HepG2 (cell line): ENCODE results near the gene PRDM7. TPM values are rescaled to one million over a fixed set of nuclear protein-coding genes. Genes with fewer than 3 reads are reported as not detected.
A peak's percentile ranks its signal among the peaks of the same experiment; 100 is the strongest.

ENCODE experiments used
- ADNP ChIP-seq: sonication (generic); formaldehyde crosslinking; IDR thresholded peaks from 2 replicates; pipeline ENCODE4 v1.4.0; 2020; ENCODE audit warnings: missing genetic modification reagents
- ATF4 ChIP-seq, 2 experiments: fragments of 450-650 bp in 1 of 2; sonication (generic) in 1 of 2; formaldehyde crosslinking; IDR thresholded peaks; 2 replicates each; pipeline versions ENCODE4 v1.5.0 to v1.8.0; 2020 to 2022; ENCODE audit warnings: mild to moderate bottlenecking in 1 of 2, missing genetic modification reagents in 1 of 2
- BRD4 ChIP-seq: sonication (generic); formaldehyde crosslinking; IDR thresholded peaks from 2 replicates; pipeline ENCODE4 v1.4.0; 2020; ENCODE audit warnings: missing genetic modification reagents
- CREB3 ChIP-seq: sonication (generic); formaldehyde crosslinking; IDR thresholded peaks from 2 replicates; pipeline ENCODE4 v1.5.0; 2020; ENCODE audit warnings: missing genetic modification reagents
- EHMT2 ChIP-seq: fragments of 200-600 bp; sonication (generic); IDR thresholded peaks from 2 replicates; pipeline ENCODE4 v1.7.0; 2017; ENCODE audit warnings: antibody characterized with exemption, low read depth, low read length, borderline replicate concordance
- FOXK2 ChIP-seq: fragments of 450-650 bp; IDR thresholded peaks from 2 replicates; pipeline ENCODE4 v1.6.1; 2016
- HES4 ChIP-seq: sonication (generic); formaldehyde crosslinking; IDR thresholded peaks from 2 replicates; pipeline ENCODE4 v1.9.0; 2021; ENCODE audit warnings: mild to moderate bottlenecking, missing genetic modification reagents, borderline replicate concordance
- HOXD1 ChIP-seq: sonication (generic); formaldehyde crosslinking; IDR thresholded peaks from 2 replicates; pipeline ENCODE4 v1.5.0; 2020; ENCODE audit warnings: missing genetic modification reagents
- MAFG ChIP-seq: sonication (generic); formaldehyde crosslinking; IDR thresholded peaks from 2 replicates; pipeline ENCODE4 v1.5.1; 2020; ENCODE audit warnings: mild to moderate bottlenecking, missing genetic modification reagents
- NR2F6 ChIP-seq, 2 experiments: IDR thresholded peaks; 2 replicates each; pipeline ENCODE4 v1.6.1; 2016; ENCODE audit warnings: antibody characterized with exemption in 1 of 2, mild to moderate bottlenecking in 1 of 2
- PRDM15 ChIP-seq: sonication (generic); formaldehyde crosslinking; IDR thresholded peaks from 2 replicates; pipeline ENCODE4 v1.4.0; 2020; ENCODE audit warnings: missing genetic modification reagents
- SMC3 ChIP-seq: IDR thresholded peaks from 2 replicates; pipeline ENCODE4 v1.6.1; 2011; ENCODE audit warnings: low read length, improper control_type of control experiment
- SP2 ChIP-seq: sonication (generic); formaldehyde crosslinking; IDR thresholded peaks from 2 replicates; pipeline ENCODE4 v1.5.1; 2020; ENCODE audit warnings: mild to moderate bottlenecking, missing genetic modification reagents
- TEAD2 ChIP-seq: sonication (generic); formaldehyde crosslinking; IDR thresholded peaks from 2 replicates; pipeline ENCODE4 v1.9.0; 2021; ENCODE audit warnings: missing genetic modification reagents
- TFDP2 ChIP-seq: sonication (generic); formaldehyde crosslinking; IDR thresholded peaks from 2 replicates; pipeline ENCODE4 v1.4.0; 2020; ENCODE audit warnings: missing genetic modification reagents
- YEATS4 ChIP-seq: sonication (generic); formaldehyde crosslinking; IDR thresholded peaks from 2 replicates; pipeline ENCODE4 v1.4.0; 2020; ENCODE audit warnings: missing genetic modification reagents, borderline replicate concordance
- ZNF17 ChIP-seq: sonication (generic); formaldehyde crosslinking; IDR thresholded peaks from 2 replicates; pipeline ENCODE4 v1.5.0; 2020; ENCODE audit warnings: mild to moderate bottlenecking, missing genetic modification reagents
- ZNF264 ChIP-seq: sonication (generic); formaldehyde crosslinking; IDR thresholded peaks from 2 replicates; pipeline ENCODE4 v1.4.0; 2020; ENCODE audit warnings: missing genetic modification reagents
- ZNF30 ChIP-seq: sonication (generic); formaldehyde crosslinking; IDR thresholded peaks from 2 replicates; pipeline ENCODE4 v1.5.0; 2020; ENCODE audit warnings: mild to moderate bottlenecking, missing genetic modification reagents
- ZNF33A ChIP-seq: sonication (generic); formaldehyde crosslinking; IDR thresholded peaks from 2 replicates; pipeline ENCODE4 v1.5.1; 2020; ENCODE audit warnings: missing genetic modification reagents, mild to moderate bottlenecking, moderate library complexity, borderline replicate concordance
- ZNF543 ChIP-seq: sonication (generic); formaldehyde crosslinking; IDR thresholded peaks from 2 replicates; pipeline ENCODE4 v1.4.0; 2020; ENCODE audit warnings: mild to moderate bottlenecking, missing genetic modification reagents
- ZNF672 ChIP-seq: sonication (generic); formaldehyde crosslinking; IDR thresholded peaks from 2 replicates; pipeline ENCODE4 v1.8.1; 2022; ENCODE audit warnings: missing genetic modification reagents
- ZNF709 ChIP-seq: sonication (generic); formaldehyde crosslinking; IDR thresholded peaks from 2 replicates; pipeline ENCODE4 v1.5.0; 2020; ENCODE audit warnings: mild to moderate bottlenecking, missing genetic modification reagents
- ZNF772 ChIP-seq: sonication (generic); formaldehyde crosslinking; IDR thresholded peaks from 2 replicates; pipeline ENCODE4 v1.5.0; 2020; ENCODE audit warnings: mild to moderate bottlenecking, missing genetic modification reagents
- polyA plus RNA-seq, 8 experiments: library from polyadenylated mRNA; depleted of rRNA in 3 of 8; stranded (reverse) in 7 of 8; unstranded in 1 of 8; fragments of >200 nt; fragmentation: Illumina TruSeq in 4 of 8; extraction: Trizol in 4 of 8; gene quantifications; 2 replicates each; pipeline versions ENCODE4 v1.2.1 to v1.2.3, GENCODE V29; 2011 to 2016; ENCODE audit warnings: low read depth in 4 of 8, missing spikeins in 1 of 8, mixed read lengths in 1 of 8; ENCODE audit not compliant: insufficient read depth in 1 of 8
- total RNA-seq, 5 experiments: library from RNA; depleted of rRNA; stranded (reverse); fragments of >200 nt; fragmentation: Illumina TruSeq; extraction: Trizol; gene quantifications; 2 replicates each; pipeline ENCODE4 v1.2.3, GENCODE V29; 2016; ENCODE audit warnings: low read depth in 1 of 5

PRDM7 gene
- total and polyA plus RNA-seq, 2 of the 13 experiments (the other 11 are each of a cell fraction or from before 2014, with no cell fraction given): not detected

GRCh38 chr16:90046971-90047713, 30.0 kb downstream of the PRDM7 start (continued):
- TF ChIP-seq NR2F6 (IDR thresholded peaks at IDR 0.05) (peak; percentile 35; the same call in 1 of the 2 replicates), NR2F6 (CRISPR knock-in tag; IDR thresholded peaks at IDR 0.05) (peak; percentile 59; the same call in 1 of the 2 replicates), ZNF17 (CRISPR knock-in tag) (no peak), CREB3 (CRISPR knock-in tag) (no peak), PRDM15 (CRISPR knock-in tag) (no peak), BRD4 (peak; percentile 63; the same call in 1 of the 2 replicates), ZNF543 (CRISPR knock-in tag) (peak; percentile 71; the same call in 1 of the 2 replicates), EHMT2 (no peak), HOXD1 (CRISPR knock-in tag) (no peak; the same call in 1 of the 2 replicates), YEATS4 (CRISPR knock-in tag) (peak; percentile 61; the same call in 1 of the 2 replicates), ZNF672 (CRISPR knock-in tag) (no peak), SP2 (CRISPR knock-in tag) (peak; percentile 17; the same call in 1 of the 2 replicates), ATF4 (CRISPR knock-in tag; IDR thresholded peaks at IDR 0.05) (no peak), HES4 (CRISPR knock-in tag) (0 out of 2 replicates have a peak, but pooled peaks have one; percentile 14), ZNF33A (CRISPR knock-in tag) (no peak), SMC3 (no peak), ZNF30 (no peak), ZNF264 (CRISPR knock-in tag) (no peak), MAFG (peak; percentile 58; the same call in 1 of the 2 replicates), ZNF772 (CRISPR knock-in tag) (peak; percentile 79), TEAD2 (CRISPR knock-in tag) (0 out of 2 replicates have a peak, but pooled peaks have one; percentile 40), FOXK2 (0 out of 2 replicates have a peak, but pooled peaks have one; percentile 29), ZNF709 (CRISPR knock-in tag) (peak; percentile 81; the same call in 1 of the 2 replicates), ADNP (CRISPR knock-in tag) (no peak), TFDP2 (CRISPR knock-in tag) (peak; percentile 32; the same call in 1 of the 2 replicates)
